Measurements from ENCODE around the gene S100A13.
"Not testable (repeated sequence)": the region's sequence is repeated elsewhere in the genome, so short reads cannot be mapped to it uniquely, and the experiment has no call there.

The S100A13 gene

GRCh38 chr1:153598309-153599172 lies 28.8 kb downstream of the S100A13 start:
- no peak for DNase-seq

DNA sequence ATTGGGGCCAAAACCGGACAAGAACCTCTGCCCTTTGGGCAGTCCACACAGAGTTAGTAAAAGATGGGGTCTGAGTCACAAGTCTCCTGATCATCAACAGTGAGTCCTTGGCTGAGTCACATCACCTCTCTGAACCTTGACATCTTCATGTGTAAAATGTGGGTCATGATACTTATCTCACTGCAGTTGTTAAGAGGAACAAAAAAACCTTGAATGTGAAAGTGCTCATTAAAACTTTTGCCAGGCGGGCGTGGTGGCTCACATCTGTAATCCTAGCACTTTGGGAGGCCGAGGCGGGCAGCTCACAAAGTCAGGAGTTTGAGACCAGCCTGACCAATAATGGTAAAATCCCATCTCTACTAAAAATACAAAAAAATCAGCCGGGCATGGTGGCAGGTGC lies 30.1 kb downstream of the S100A13 start:
- DNase-seq = no peak

- no peak for DNase-seq
Measured at GRCh38 chr1:153592748-153593147, 34.6 kb downstream of the S100A13 start.

DNA sequence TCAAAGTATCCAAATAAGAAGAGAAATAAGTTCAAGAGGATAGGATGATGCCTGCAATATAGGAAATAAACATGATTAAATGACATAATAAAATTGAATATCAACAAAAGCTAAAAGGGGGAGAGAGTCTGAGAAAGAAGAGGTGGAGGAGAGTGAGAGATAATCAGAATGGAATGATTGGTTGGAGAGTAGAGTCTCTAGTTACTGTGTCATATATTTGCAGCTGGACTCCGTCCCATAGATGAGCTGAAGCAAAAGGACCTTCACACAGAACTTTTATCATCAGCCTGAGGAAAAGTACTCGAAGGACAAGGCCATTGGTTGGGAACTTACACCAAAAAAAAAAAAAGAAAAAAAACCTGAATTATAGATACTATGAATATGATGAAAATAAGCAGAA lies 38.8 kb downstream of the S100A13 start:
- no peak for DNase-seq

DNA sequence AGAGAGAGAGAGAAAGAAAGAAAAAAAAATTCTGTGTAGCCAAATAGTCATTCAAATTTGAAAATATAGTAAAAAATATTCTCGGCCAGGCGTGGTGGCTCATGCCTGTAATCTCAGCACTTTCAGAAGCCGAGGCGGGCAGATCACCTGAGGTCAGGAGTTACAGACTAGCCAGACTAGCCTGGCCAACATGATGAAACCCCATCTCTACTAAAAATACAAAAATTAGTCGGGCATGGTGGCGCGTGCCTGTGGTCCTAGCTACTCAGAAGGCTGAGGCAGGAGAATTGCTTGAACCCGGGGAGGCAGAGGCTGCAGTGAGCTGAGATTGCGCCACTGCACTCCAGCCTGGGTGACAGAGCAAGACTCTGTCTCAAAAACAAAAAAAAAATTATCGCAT lies 39.3 kb downstream of the S100A13 start:
- DNase-seq = not testable (repeated sequence)

GRCh38 chr1:153587314-153587713 lies 40.0 kb downstream of the S100A13 start:
- DNase-seq = no peak

GRCh38 chr1:153586347-153586746 lies 41.0 kb downstream of the S100A13 start:
- no peak for DNase-seq

GRCh38 chr1:153585006-153585405 lies 42.3 kb downstream of the S100A13 start:
- DNase-seq = no peak

DNA sequence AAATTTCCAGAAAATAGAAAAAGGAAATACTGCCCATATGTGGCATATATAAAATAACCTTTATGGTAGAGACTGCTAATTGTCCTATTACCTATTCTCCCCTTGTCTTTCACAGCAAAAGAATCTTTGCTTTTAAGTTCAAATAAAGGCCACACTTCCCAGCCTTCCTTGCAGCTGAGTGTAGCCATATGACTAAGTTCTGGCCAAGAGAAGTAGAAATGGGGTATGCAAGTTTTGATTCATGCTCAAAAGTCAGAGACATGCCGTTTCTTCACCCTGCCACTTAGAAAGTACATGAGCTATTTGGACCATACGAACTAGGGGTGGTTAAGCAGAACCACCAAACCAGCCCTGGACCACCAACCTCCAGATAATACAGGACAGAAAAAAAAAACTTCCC lies 43.3 kb downstream of the S100A13 start:
- DNase-seq = no peak

- DNase-seq = not testable (repeated sequence)
Measured at GRCh38 chr1:153583514-153583913, 43.8 kb downstream of the S100A13 start.

- DNase-seq = not testable (repeated sequence)
Measured at GRCh38 chr1:153582836-153583235, 44.5 kb downstream of the S100A13 start.

GRCh38 chr1:153578936-153579335 lies 48.4 kb downstream of the S100A13 start:
- DNase-seq = no peak

- DNase-seq = no peak
Measured at GRCh38 chr1:153578490-153578889, 48.8 kb downstream of the S100A13 start.

DNA sequence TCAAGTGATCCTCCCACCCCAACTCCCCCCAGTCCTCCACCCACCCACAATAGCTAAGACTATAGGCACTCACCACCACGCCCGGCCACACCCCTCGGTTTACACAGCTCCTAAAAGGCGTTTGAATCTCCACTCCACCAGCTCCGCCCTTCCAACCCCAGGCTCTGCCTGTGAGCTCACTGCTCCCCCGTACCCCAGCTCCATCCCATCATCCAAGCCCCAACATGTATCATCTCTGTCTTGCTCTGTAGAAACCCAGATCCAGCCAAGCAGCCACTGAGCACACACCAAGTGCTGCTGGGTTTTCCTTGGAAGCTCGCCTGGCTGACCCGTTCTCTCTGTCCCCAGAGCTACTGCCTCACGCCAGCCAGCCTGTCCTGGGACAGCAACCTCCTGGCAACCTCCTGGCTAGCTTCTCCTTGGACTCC lies 49.7 kb downstream of the S100A13 start:
- no peak for DNase-seq

GRCh38 chr1:153577138-153577537 lies 50.2 kb downstream of the S100A13 start:
- DNase-seq = no peak

GRCh38 chr1:153575497-153575896 lies 51.8 kb downstream of the S100A13 start:
- not testable (repeated sequence) for DNase-seq

DNA sequence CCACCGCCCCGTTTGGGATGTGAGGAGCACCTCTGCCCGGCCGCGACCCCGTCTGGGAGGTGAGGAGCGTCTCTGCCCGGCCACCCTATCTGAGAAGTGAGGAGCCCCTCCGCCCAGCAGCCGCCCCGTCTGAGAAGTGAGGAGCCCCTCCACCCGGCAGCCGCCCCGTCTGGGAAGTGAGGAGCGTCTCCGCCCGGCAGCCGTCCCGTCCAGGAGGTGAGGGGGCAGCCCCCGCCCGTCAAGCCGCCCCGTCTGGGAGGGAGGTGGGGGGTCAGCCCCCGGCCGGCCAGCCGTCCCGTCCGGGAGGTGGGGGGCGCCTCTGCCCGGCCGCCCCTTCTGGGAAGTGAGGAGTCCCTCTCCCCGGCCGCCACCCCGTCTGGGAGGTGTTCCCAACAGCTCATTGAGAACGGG lies 52.2 kb downstream of the S100A13 start:
- not testable (repeated sequence) for DNase-seq

- DNase-seq = no peak
Measured at GRCh38 chr1:153573351-153573750, 54.0 kb downstream of the S100A13 start.

DNA sequence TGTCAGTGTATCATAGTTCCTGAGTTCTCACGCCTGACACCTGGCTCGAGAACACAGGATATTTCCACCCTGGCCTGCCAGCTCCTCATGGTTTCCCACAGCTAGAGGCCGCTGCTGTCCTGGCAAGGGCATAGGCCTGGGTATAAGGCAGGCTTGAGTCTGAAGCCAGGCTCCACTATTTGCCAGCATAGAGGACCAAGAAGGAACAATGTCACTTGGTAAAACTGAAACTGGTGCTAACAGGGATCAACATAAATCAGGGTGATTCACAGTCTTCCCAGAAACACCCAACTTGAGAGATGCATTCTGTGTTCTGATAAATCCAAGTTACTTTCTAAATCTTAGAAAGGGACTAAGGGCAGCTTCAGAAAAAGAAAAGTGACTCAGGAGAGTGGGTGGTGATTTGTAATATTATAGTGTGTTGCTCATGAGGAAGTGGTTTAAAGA lies 54.7 kb downstream of the S100A13 start:
- peak; percentile 53 for DNase-seq

GRCh38 chr1:153571706-153572105 lies 55.6 kb downstream of the S100A13 start:
- DNase-seq = no peak

DNA sequence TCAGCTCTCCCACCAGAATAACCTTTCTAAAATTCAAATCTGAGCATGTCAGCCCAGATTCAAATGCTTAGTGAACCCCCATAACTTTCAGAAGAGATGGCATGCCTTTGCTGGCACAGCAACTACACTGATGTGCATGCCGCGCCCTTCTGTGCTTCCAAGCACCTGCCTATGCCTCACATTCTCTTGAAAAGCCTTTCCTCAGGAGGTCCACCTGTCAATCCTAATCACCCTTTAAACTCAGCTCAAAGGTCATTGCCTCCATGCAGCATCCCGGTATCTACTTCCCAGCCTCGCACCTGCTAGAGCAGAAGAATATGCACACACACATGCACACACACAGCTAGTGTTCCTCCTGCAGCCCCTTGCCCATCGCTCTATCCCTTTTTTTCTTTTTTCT lies 56.4 kb downstream of the S100A13 start:
- no peak for DNase-seq

DNA sequence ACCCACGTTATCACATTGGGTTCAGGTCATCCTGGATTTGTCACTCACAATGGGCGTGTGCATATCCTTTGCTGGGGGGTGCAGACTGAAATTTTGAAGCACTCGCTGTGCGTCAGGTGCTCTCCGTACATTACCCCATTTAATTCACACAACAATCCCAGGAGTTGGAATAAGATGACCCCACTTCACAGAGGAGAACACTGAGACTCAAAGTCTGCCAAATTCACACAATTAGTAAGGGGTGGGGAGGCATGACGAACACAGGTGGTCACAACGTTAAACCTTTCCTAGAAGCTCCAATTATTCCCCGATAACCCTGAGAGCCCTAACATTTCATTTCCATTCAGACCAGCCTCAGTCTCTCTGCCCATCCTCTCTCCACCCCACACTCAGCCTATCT lies 57.8 kb downstream of the S100A13 start:
- no peak for DNase-seq

Data from activated T-cell treated with anti-CD3 and anti-CD28 coated beads, Interleukin-2, amount 50 U/mL, for 1 hour (primary cell).